T-helper 9 cell (primary cell): ENCODE data around the gene C6orf132.

ENCODE experiments used
- DNase-seq: peaks from one replicate; pipeline ENCODE4 v3.0.0-alpha.2; 2020

C6orf132 gene

DNA sequence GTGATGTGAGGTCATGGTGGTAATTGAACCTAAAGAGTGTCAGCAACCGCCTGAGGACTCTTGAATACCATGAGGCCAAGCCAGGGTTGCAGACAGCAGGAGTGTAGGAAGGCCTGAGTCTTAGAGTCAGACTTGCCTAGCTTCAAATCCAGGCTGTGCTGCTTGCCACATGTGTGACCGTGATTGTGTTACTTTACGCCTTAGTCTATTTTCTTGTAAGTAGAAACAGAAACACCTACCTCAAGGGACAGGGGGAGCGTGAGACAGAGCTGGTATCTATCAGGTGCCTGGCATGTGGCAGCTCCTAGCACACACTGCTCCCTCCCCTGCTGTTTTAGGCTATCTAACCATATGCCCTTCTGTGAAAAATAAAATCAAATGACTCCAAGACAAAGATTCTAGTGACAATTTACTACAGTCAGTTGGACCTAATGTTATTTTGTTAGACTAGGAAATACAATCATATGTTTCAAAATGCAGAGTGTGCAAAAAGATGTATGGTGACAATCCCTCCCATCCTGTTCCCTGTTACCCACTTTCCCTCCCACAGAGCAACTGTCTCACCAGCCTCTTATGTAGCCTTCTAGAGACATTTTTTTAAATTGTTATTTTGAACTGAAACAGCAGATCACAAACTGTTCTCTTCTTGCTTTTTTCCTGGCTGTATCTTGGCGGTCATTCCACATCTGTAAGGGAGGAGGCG, 70.4 kb downstream of the C6orf132 start:
- DNase-seq, result no peak

DNA sequence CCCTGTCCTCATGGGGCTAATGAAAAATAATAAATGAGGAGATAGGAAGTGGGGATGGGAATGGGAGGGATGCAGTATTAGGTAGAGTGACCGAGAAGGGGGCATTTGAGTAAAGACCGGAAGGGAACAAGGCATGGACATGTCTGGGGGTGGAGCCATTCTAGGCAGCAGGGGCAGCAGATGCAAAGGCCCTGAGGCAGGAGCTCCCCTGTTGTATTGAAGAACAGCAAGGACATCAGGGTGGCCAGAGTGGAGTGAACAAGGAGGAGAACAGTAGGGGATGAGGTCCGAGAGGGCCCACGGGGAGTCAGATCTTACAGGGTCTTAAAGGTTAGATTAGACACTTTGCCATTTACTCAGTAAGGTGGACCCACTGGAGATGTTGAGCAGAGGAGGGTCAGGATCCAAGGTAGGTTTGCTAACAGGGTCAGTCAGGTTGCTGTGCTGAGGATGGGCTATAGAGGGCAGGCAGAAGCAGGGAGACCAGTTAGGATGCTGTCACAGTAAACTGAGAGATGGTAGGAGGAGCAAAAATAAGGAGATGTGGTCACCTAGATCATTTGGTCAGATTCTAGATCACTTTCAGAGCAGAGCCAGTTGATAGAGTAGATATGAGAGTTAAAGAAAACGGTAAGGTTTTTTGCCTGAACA, 73.4 kb downstream of the C6orf132 start:
- DNase-seq, result no peak

DNA sequence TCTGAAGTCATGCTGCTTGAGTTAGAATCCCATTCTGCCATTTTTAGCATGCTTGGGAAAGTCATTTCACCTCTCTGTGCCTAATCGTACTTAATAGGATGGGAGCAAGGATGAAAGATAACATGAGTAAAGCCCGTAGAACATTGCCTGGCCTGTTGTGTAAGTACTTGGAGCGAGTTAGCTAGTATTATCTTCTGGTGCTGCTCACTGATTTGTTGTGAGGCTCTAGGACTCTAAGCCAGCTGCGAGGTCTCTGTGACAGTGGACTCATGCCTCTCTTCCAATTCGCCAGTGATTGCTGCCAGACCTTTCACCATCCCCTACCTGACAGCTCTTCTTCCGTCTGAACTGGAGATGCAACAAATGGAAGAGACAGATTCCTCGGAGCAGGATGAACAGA, 74.2 kb downstream of the C6orf132 start:
- DNase-seq, result no peak

DNA sequence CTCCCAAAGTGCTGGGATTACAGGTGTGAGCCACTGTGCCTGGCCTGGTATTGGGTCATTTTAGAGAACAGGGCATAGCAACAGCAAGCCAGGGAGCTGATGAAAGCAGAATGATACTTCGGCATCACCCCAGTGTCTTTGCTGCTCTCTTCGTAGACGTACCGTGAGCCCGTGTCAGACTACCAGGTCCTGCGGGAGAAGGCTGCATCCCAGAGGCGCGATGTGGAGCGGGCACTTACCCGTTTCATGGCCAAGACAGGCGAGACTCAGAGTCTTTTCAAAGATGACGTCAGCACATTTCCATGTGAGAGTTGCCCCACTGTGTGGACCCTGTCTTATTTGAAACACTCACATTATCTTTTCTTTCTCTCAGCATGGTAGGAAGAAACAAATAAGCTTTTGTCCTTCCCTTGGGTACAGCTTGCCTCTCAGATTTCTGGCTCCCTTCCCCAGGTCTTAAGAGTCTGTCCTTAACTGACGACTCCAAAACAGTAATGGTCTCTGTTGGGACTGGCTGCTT, 76.2 kb downstream of the C6orf132 start:
- no peak for DNase-seq

DNA sequence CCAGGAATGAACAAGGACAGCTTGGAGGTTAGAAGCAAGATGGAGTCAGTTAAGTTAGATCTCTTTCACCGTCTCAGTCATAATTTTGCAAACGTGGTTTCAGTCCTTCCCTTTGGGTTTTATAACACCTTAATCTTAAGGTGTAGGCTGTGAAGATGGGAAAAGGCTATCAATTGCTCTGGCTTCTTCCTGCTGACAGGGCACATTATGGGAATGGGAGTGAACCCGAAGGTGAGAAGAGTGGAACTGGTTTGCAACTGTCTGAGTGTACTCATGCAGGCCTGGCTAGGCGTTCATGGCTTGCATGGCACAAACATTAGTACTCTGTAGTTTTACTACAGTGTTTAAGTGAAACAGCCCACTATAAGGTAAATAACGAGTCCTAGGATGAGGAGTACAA, 82.7 kb downstream of the C6orf132 start:
- DNase-seq, result no peak

DNA sequence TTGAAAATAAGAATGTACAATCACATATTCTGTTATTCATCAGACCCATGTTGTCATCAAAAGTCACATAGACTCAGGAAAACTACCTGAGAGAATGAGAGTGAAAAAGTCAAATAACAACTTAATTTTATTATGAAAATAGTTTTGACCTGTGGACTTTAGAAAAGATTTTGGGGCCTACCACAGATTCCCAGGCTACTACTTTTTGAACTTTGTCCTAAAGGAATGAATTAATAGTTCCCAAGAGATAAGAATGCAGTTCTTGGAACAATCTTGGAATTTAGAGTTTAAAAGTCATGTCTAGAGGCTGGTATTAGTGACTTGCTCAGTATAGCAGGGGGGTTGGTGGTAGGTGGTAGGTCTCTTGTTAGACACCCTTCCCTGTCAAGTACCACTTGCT, 88.8 kb downstream of the C6orf132 start:
- no peak for DNase-seq

DNA sequence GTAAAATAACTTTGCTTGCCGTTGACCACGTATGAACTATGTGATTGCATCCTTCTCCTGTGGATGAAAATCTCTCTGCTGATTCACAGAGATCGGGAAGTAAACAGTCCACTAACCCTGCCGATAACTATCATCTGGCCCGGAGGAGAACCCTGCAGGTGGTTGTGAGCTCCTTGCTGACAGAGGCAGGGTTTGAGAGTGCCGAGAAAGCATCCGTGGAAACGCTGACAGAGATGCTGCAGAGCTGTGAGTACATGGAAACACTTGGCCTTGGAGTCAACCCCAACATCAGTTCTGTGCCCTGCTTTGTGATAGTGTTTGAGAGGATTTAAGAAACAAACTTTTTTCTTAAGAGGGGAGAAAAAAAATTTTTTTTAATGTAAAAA, 91.2 kb downstream of the C6orf132 start:
- DNase-seq, result no peak
